Aorta (tissue), 5 donors: ENCODE results near the gene ZSCAN32. TPM values are rescaled to one million over a fixed set of nuclear protein-coding genes. Genes with fewer than 3 reads are reported as not detected.

ENCODE experiments used
- ATAC-seq: fragments of 200-7000 bp; cut with Tn5 transposase; one replicate; pipeline ENCODE4 v1.9.1; 2022; ENCODE audit warnings: moderate library complexity; ENCODE audit not compliant: low FRiP score
- DNase-seq, 2 donors: peaks; one replicate each; pipeline ENCODE4 v3.0.0-alpha.2; 2020
- H3K27ac ChIP-seq, 2 donors: one replicate each; pipeline ENCODE4 v1.5.1; 2013; ENCODE audit warnings: low read length in 2 of 2, mild to moderate bottlenecking in 2 of 2, moderate library complexity in 2 of 2, control low read depth in 1 of 2, inconsistent platforms in 1 of 2, low read depth in 1 of 2
- H3K27me3 ChIP-seq, 2 donors: one replicate each; pipeline ENCODE4 v1.6.1; 2013; ENCODE audit warnings: control low read depth in 1 of 2, low read length in 1 of 2, mild to moderate bottlenecking in 1 of 2, moderate library complexity in 1 of 2; ENCODE audit not compliant: insufficient read depth in 2 of 2, control insufficient read depth in 1 of 2
- H3K36me3 ChIP-seq, 2 donors: one replicate each; pipeline ENCODE4 v1.6.1; 2013; ENCODE audit warnings: control low read depth in 1 of 2, low read length in 1 of 2, mild to moderate bottlenecking in 1 of 2; ENCODE audit not compliant: insufficient read depth in 2 of 2, control insufficient read depth in 1 of 2
- H3K4me1 ChIP-seq, 2 donors: one replicate each; pipeline ENCODE4 v1.6.1; 2013; ENCODE audit warnings: low read length in 2 of 2, control low read depth in 1 of 2, mild to moderate bottlenecking in 1 of 2, moderate library complexity in 1 of 2; ENCODE audit not compliant: insufficient read depth in 2 of 2, control insufficient read depth in 1 of 2
- H3K4me3 ChIP-seq, 2 donors: one replicate each; pipeline ENCODE4 v1.5.1; 2013; ENCODE audit warnings: low read length in 2 of 2, control low read depth in 1 of 2, mild to moderate bottlenecking in 1 of 2
- H3K9me3 ChIP-seq: one replicate; pipeline ENCODE4 v1.6.1; 2013; ENCODE audit warnings: mild to moderate bottlenecking, low read length; ENCODE audit not compliant: control insufficient read depth
- WGBS, 2 donors: extraction: QIAGEN DNeasy Blood & Tissue Kit; methylation state at CpG; one replicate each; pipeline ENCODE4 v1.1.7; 2013; 5-methylcytosine and 5-hydroxymethylcytosine counted together
- intact Hi-C, 2 donors: fragments of 100-400 bp; cut with DNase I; formaldehyde crosslinking; loops; one replicate each; pipeline versions ENCODE4 v1.14.2 to v1.15.0; 2022
- long read RNA-seq, 2 donors: library from polyadenylated mRNA; unstranded; transcript quantifications; one replicate each; pipeline ENCODE4 v2.0.0, GENCODE V29; 2020 to 2021
- polyA plus RNA-seq, 2 donors: library from polyadenylated mRNA; stranded (reverse); fragments of 200-250 nt; gene quantifications; one replicate each; pipeline ENCODE4 v1.2.3, GENCODE V29; 2013
- total RNA-seq, 2 donors: library from RNA; stranded (reverse); fragmentation: NEBNext Ultra II Directional; extraction: Animal tissue kit (Norgen Biotek cat#: 25700); gene quantifications; one replicate each; pipeline ENCODE4 v1.2.1, GENCODE V29; 2021
- donor health status: healthy with polysubstance abuse.
- donor health status: Bipolar disorder and iron deficiency.
- donor health status: DM: no; HTN: no; CAD: no.
- donor health status: DM: no; HTN: no; CAD: no.
- donor health status: DM: yes; HTN: yes; CAD: no.

ZSCAN32 gene
- total RNA-seq (10 to 100 TPM; 11.4 to 14.1 TPM), polyA plus RNA-seq (1 to 10 TPM; 9.1 to 10.0 TPM)
- long read RNA-seq, donor 1, transcript ZSCAN32-215 (4 exons, 2,788 nt), result major isoform, 8 of 33 reads
- long read RNA-seq, donor 1, partial matches to known transcripts, result 4 of 33 reads
- long read RNA-seq, donor 1, other reads (novel, unspliced or antisense), result 15 of 33 reads
- long read RNA-seq, donor 2, partial matches to known transcripts, result 2 of 12 reads
- long read RNA-seq, donor 2, other reads (novel, unspliced or antisense), result 4 of 12 reads

DNA sequence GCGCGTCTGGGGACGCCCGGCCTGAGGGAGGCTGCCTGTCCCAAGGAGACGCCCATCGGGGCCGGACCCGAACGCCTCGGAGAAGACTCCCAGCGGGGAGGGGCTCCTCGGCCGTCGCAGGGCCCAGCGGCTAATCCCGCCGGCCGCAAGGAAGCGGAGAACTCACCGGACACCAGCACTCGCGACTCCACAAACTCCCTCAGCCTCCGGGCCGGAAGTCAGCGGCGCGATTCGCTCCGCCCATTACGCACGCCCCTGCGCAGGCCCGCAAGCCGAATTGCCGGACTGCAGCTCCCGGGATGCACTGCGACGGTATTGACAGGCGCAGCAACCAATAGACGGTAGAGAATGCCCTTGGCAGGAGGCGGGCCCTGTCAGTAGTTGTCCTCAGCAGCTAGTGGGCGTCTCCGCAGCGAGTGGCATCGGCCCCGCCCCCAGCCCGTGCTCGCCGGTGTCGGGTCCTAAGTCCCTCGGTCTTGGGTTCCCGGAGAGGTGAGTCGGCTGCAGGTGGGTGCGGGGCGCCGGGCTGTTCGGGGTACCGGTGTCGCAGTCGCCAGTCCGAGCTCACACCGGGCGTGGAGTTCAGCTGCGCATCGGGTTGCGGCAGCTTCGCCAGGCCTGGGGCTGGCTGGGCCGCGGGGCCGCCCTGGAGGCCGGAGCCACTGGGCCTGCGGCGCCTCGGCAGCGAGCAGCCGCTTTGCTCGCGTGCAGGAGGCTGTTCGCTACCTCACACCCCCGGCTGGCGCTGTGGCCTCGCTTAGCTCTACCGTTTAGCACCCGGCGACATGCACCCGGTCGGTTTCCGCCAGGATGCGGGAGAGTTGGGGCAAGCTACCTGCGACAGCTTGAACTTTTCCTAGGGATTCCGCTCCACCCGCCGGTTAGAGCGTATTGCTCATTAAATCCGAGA, at the start of gene ZSCAN32, which contains the start of gene ZNF174:
Gene ZSCAN32, minus strand, starts transcription at position 226 of the 910 bp plus-strand sequence. CDS start 3,447 bp downstream, outside the sequence.
Gene ZNF174, plus strand, starts transcription at position 437 of the 910 bp plus-strand sequence. CDS start 790 bp downstream, outside the sequence.
- ATAC-seq, result peak; percentile 100
- peaks cover 4% of the 10 kb centered on the region for H3K9me3 ChIP-seq
- peaks cover 0 to 2% of the 10 kb centered on the region in 2 donors for H3K4me1 ChIP-seq
- peak within 1 kb of the TSS; percentile 66 to 90 for H3K4me3 ChIP-seq
- WGBS, 2 donors, result 0 to 1% methylated on average over 90 to 95 of the region's 95 CpGs
- peaks cover 7 to 10% of the 10 kb centered on the region in 2 donors for H3K36me3 ChIP-seq
- DNase-seq, result peak; percentile 99
- H3K27me3 ChIP-seq, result no peaks in the 10 kb centered on the region
- H3K27ac ChIP-seq, result peak within 1 kb of the TSS in 1 of 2 donors; percentile 47
- intact Hi-C loops, result loop anchor here in 1 of 2 donors (5.0 kb wide), 1 partner anchor 119 kb away; the partner anchor contains the start of gene ZNF263

DNA sequence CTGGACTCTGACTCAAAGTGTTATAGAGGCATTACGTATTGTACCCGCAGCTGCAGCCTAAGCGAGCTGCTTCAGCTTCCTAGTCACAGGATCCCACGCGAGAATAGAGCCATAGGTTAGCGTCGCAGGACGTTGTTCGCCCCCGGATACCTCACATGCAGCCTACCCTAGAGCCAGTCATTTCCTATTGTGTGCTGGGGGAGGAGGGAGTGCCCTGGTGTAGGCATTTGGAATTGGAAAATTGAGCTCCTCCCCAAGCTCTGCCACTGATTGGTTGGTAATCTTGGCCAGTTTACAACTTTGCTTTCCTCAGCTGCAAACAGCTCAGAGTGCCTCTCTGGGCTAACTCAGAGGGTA, 43.2 kb upstream of the ZSCAN32 start:
- H3K4me1 ChIP-seq, result no peaks in the 10 kb centered on the region
- H3K27ac ChIP-seq, result peak overlapping the region in 1 of 2 donors; percentile 37
- intact Hi-C loops, result no loop called here
- H3K4me3 ChIP-seq, result peak overlapping the region; percentile 3 to 52
- no peaks in the 10 kb centered on the region for H3K27me3 ChIP-seq
- ATAC-seq, result peak; percentile 37
- 40 to 46% methylated on average over 10 of the region's 10 CpGs for WGBS, 2 donors
- peaks cover 4% of the 10 kb centered on the region for H3K9me3 ChIP-seq
- H3K36me3 ChIP-seq, result no peaks in the 10 kb centered on the region
- no peak for DNase-seq

DNA sequence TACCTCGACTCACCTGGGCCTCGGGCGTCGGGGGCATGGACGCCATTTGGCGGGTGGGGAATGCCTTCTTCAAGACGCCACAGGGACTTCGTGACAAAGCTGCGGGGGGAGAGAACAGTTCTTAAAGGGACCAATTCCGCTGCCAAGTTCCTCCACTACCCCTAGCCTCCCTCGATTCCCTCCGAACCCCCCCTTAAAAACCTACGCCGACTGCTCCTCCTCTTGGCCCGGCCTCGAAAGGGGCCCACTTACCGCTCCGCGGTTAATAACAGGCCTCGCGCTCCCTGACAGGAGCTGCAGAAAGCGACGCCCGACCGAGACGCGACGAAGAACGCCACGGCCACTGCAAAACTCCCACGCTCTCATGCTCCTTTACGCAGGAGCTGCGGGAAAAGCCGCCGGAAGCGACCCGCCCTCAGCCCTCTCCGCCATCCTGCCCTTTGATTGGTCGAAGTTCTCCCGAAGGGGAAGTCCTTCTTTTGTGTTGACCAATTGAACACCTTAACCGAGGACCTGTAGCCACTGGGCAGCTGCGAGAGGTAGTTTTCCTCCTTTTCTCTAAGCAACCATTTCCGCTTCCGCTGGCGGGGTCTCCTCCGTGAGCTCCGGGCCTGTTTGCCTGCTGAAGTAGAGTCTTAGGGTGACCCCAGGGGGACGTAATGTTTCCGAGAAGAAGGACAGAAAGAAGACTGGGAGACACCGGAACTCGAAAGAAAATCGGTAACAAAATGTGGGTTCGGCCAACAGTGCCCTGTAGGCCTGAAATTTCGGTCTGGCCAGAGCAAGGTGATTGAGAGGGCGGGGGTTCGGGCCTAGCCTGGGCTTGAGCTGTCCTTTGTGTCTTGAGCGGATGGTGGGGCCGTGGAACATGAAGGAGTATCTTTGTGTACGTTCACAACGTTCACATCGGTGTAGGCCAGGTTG, 42.6 kb upstream of the ZSCAN32 start, which contains the start of the genes NAA60 and ZNF597:
Gene NAA60, plus strand, starts transcription at position 573 of the 924 bp plus-strand sequence. CDS start 32,548 bp downstream, outside the sequence.
Gene ZNF597, minus strand, starts transcription at position 397 of the 924 bp plus-strand sequence. Its CDS starts 351 bp downstream, at position 46.
- Histone ChIP-seq H3K4me3 (peak within 1 kb of the TSS; percentile 27 to 52), H3K9me3 (peaks cover 4% of the 10 kb centered on the region), H3K4me1 (no peaks in the 10 kb centered on the region), H3K27me3 (no peaks in the 10 kb centered on the region), H3K36me3 (no peaks in the 10 kb centered on the region), H3K27ac (peak within 1 kb of the TSS in 1 of 2 donors; percentile 37)
- intact Hi-C loops, result no loop called here
- WGBS, 2 donors, result 39 to 44% methylated on average over 61 of the region's 61 CpGs
- peak; percentile 95 for ATAC-seq
- DNase-seq, result peak; percentile 88 to 89

DNA sequence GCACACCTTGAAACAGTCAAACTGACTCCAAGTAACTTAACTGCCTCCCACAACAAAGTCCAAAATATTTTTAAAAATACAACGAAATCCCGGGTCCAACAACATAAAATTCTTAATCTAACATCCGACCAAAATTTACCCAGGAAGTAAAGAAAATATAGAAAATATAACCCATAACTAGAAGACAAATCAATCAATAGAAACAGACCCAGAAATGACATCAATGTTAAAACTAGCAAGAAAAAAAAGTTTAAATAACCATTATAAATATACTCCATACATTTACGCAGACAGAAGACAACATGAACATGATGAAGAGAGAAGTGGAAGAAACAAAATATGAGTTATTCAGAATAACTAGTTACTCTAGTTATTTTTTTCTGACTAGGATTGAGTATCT, 38.8 kb upstream of the ZSCAN32 start:
- no peak overlapping the region for H3K4me3 ChIP-seq
- peaks cover 2 to 5% of the 10 kb centered on the region in 2 donors for H3K36me3 ChIP-seq
- ATAC-seq, result no peak
- DNase-seq, result no peak
- intact Hi-C loops, result no loop called here
- 86 to 90% methylated on average over 4 of the region's 4 CpGs for WGBS, 2 donors
- peaks cover 4% of the 10 kb centered on the region for H3K9me3 ChIP-seq
- H3K4me1 ChIP-seq, result no peaks in the 10 kb centered on the region
- H3K27me3 ChIP-seq, result no peaks in the 10 kb centered on the region
- H3K27ac ChIP-seq, result no peak overlapping the region

DNA sequence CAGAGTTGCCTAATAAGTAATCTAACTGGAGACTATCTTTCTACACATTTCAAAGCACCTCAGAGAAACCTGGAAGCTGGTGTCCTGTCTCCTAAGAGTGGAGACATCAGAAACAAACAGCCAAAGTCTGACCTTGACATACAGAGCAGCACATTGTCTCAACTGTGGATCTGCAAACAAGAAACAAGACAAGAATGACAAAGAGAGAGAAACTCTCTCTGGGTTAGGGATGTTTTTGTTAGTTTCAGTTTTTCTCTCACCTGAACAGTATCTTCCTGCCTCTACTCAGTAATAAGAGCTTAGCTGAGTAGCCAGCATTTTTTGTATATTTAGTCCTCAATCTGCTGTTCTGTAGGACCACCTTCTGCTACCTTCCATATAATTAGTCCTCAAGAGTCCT, 33.6 kb upstream of the ZSCAN32 start:
- Histone ChIP-seq H3K4me1 (no peaks in the 10 kb centered on the region), H3K27me3 (no peaks in the 10 kb centered on the region), H3K27ac (no peak overlapping the region), H3K9me3 (peaks cover 2% of the 10 kb centered on the region), H3K36me3 (peaks cover 2 to 5% of the 10 kb centered on the region in 2 donors), H3K4me3 (no peak overlapping the region)
- DNase-seq (no peak), ATAC-seq (no peak)
- intact Hi-C loops, result no loop called here

DNA sequence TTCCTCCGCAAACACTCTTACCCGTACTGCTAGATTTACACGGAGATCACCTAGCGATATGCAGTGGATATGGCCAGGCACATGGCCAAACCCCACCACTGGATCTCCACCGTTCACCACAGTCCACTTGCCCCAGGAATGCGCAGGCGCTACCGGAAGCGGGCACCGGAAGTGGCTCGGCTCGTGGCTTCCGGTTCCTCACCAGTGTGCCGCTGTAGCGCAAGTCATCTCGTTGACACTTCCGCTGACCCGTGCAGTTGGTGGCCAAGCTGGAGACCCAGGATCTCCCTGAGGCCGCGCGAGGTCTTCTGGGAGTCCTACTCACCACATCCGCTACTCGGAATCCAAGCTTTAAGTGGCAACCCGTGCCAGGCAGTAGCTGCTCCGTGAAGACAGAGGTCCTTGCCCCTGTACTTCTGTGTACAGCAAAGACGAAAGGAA, 31.0 kb upstream of the ZSCAN32 start:
- WGBS, 2 donors, result 46 to 67% methylated on average over 26 of the region's 26 CpGs
- Histone ChIP-seq H3K4me1 (no peaks in the 10 kb centered on the region), H3K27me3 (no peaks in the 10 kb centered on the region), H3K36me3 (peaks cover 2 to 5% of the 10 kb centered on the region in 2 donors), H3K4me3 (no peak overlapping the region), H3K9me3 (peaks cover 1% of the 10 kb centered on the region), H3K27ac (no peak overlapping the region)
- peak; percentile 69 for ATAC-seq
- intact Hi-C loops, result no loop called here
- DNase-seq, result peak; percentile 67 to 86

DNA sequence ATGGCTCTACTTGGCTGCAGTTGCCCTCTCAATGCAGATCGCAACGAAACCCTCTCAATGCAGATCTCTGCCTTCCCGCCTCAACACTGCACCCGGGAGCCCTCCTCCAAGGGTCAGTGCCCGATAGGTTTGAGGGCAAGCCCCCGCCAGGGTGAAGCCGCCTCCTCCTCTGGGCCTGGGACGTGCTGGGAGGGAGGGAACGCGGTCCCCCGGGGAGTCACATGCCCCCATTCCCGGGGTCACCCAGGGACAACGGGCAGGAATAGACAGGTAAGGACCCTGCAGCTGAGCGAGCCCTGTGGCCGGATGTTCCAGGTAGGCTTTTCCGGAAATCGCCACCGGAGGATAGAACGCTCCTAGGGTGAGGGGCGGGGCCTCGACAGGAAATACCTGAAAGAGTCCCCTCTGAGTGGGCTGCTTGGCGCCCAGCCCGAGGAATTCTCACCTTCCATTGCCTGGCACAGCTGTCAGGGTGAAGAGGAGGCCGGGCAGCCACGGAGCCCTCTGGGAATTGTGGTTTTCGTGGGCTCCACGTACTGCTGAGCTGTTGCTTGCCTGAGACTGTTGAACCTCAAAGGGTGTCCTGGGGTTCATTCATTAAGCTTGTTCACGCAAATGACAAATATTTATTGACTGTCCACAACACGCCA, 13.1 kb upstream of the ZSCAN32 start:
- Histone ChIP-seq H3K27ac (no peak overlapping the region), H3K27me3 (no peaks in the 10 kb centered on the region), H3K36me3 (peaks cover 1 to 3% of the 10 kb centered on the region in 2 donors), H3K4me3 (no peak overlapping the region), H3K4me1 (no peaks in the 10 kb centered on the region), H3K9me3 (peaks cover 23% of the 10 kb centered on the region)
- no peak for ATAC-seq
- DNase-seq, result no peak
- 31 to 47% methylated on average over 29 of the region's 29 CpGs for WGBS, 2 donors
- intact Hi-C loops, result no loop called here
